NCI-H128 (cell line): ENCODE results near the gene SBF1.

Experiments used
- DNase-seq: peaks from one replicate; lab custom pipeline; 2025; ENCODE audit not compliant: unreplicated experiment; lab: John Stamatoyannopoulos, UW

SBF1 gene

DNA sequence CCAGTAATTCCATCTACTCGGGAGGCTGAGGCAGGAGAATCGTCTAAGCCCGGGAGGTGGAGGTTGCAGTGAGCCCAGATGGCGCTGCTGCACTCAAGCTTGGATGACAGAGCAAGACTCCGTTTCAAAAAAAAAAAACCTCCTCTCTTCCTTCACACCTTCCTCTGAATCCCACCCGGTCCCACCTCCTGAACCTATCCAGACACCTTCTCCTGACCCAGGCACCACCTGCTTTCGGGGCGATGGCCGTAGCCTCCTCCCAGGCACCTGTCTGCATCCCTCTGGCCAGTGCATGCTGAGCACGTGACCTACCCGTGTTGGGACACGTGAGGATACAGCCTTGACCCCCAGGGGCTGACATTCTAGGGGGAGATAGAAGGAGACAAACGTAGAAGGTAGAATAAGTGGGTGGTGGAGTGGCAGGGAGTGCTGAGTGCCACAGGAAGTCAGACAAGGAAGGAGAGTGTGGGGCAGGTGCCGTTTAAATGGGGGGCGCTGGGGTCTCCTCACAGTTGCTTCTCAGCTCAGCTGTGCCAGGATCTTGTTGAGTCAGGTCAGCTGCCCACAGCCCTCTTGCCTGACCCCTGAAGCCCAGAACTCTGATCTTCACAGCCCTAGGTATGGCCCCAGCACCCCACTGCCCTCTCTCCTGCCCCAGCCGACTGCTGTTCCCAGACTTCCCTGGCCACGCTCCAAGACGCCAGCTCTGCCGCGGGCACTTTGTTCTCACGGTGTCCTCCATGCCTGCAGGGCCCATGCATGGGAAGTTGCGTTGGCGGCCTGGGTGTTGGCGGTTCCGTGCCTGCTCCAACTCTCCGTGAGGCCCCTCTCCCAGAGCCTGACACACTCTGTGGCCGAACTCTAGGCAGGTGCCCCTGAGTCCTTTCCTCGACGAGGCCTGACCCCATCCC is 10.6 kb upstream of the SBF1 start:
- DNase-seq: no peak

DNA sequence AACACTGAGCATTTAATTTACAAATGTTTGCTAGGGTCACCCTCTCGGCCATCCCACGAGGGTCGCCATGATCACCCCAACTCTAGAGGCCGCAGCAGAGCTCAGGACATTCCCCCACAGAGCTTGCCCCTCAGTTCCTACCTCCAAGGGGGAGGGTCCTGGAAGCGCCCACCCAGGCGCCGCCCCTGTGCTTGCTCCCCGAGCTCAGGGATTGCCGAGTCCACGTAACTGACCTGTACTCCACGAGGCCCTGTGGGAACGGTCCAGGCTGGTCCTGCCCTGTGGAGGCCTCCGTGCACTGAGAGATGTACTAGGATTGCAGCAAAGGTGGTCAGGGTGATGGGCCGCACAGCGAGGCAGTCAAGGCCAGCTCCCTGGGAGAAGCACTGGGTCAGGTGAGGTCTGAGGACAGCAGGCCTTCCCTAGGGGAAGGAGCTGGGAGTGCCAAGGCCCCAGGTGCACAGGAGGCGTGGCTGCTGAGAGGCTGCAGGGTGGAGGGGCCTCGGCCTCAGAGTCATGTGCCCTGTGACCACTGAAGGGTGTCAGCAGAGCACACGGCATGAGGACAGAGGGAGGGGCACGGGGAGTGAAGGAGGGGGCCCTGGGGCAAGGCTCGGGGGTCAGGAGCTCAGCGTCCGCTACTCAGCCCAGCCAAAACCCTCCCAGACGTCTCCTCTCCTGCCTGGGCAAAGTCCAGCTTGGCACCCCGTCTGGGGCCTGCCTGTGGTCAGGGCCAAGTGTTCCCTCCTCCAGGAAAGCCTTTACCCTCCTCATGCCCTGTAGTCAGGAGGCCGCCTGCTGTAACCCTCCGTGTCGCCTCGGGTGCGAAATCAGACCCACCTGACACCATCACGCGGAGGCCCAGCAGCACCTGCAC is 9.4 kb upstream of the SBF1 start:
- no peak for DNase-seq

- no peak for DNase-seq
These were observed 8.7 kb upstream of the SBF1 start for GRCh38 chr22:50483556-50483955.

DNA sequence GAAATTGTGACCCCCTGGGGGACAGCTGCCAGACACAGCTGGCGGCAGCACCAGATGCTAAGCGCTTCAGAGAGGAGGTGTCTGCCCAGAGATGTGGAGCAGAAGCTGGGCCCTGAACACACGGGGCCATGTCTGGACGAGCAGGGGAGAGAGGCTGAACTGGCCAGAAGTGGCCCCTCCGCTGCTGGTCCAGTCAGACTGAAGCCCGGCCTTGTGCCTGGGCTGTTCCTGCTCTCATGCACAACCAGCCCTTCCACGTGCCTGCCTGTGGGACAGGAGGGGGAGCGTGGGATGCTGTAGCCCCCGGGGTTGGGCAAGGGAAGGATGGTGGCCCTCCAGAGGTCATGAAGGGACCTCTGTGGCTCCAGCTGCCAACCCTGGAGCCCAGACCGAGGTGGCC is 8.3 kb upstream of the SBF1 start:
- DNase-seq: no peak

- no peak for DNase-seq
These were observed 7.6 kb upstream of the SBF1 start for GRCh38 chr22:50482107-50483074.

- DNase-seq: no peak
These were observed 6.7 kb upstream of the SBF1 start, which contains the start of gene ADM2 for GRCh38 chr22:50481440-50482106. ADM2 (plus strand) TSS chr22:50481543; CDS start chr22:50481848, 305 bp downstream.

GRCh38 chr22:50481045-50481439 is 6.2 kb upstream of the SBF1 start:
- no peak for DNase-seq

DNA sequence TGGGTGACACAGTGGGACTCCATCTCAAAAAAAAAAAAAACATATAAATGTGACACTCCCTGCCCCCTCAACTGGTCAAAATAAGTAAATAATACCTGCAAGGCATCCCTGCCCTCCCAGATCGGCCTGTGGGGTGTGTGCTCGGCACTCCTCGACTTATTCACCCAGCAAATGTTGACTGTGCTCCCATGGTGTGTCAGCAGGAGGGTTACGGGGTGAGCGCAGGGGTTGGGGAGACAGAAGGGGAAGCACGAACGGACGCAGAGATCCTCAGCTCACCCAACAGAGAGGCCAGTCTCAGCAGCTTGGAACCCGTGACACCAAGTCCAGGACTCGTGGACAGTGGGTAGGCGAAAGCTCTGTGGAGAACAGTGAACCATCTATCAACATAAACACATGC is 4.9 kb upstream of the SBF1 start:
- DNase-seq: no peak

DNA sequence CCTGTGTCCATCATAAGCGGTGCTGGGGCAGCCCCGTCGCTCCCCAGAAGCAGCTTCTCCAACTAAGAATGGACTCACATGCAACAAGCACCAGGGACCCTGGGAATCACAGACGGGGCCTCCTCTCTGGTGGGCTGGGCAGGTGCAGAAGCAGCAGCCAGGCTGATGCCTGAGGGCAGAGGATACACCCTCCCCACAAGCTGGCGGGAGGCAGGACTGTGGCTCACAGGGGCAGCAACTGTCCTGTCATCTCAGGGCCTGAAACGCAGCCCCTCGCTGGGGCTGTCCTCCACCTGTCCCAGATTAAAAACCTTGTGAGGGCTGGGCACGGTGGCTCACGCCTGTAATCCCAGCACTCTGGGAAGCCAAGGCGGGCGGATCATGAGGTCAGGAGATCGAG is 3.1 kb upstream of the SBF1 start:
- no peak for DNase-seq

GRCh38 chr22:50476868-50477267 is 2.0 kb upstream of the SBF1 start:
- no peak for DNase-seq

DNA sequence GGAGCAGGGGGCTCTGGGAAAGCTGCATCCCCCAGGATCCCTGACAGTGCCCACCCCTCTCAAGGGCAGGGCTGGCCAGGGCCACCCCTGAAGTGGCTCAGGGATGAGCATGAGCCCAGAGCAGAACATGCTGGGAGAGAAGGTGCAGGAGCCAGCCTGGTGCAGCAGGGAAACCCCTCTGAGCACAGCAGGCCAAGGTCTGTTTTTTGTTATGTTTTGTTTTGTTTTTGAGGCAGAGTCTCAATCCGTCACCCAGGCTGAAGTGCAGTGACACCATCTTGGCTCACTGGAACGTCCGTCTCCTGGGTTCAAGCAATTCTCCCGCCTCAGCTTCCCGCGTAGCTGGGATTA is 792 bp upstream of the SBF1 start:
- no peak for DNase-seq

DNA sequence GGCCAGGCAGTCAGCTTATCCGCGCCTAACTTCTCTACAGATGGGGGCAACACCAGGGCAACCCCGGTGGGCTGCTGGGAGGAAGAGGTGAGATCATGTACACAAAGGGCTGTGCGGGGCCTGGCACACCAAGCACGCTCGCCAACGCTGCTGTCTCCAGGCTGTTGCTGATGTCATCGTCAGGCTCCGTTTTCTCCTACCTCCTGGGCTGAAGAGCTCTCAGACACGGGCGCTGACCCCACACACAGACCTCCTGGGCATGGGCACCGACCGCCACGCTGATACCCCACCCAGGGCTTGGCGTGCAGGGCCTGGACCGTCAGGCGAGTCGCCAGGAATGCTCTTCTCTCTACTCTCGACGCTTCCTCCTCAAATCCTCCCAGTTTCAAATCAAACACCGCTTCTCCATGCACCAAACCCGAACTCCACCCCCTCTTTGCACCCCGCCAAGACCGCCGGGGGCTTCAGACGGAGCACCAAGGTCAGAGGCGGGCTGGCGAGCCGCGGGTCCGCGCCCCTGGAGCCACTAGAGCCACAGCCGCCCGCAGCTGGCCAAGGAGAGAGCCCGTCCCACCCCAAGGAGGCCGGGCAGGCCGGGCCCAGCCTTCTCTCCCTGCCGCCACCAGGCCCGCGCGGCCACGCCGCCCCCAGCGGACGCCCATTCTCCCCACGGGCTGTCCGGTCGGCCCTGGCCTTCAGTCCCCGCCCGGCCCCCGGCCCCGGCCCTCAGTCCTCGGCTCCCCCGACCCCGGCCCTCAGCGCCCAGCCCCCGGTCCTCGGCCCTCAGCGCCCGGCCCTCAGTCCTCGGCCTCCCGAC is 772 bp downstream of the SBF1 start:
- no peak for DNase-seq

DNA sequence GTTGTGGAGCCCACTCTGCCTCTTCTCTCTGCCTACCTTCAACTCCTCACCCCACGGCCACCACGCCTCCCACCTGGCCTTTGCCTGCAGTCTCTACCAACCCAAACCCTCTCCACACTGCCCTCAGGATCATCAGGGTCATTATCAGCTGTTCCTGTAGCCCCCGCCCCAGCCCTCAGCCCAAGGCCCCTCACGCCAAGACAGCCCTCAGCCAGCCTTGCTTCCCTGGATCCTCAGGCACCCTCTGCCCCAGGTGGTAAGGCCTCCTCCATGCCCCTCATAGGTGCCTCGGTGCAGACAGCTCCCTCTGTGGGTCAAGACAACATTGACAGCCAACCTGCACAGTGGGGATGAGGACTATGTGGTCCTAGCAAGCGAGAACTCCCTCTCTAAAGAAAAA is 1.7 kb downstream of the SBF1 start:
- DNase-seq: no peak

DNA sequence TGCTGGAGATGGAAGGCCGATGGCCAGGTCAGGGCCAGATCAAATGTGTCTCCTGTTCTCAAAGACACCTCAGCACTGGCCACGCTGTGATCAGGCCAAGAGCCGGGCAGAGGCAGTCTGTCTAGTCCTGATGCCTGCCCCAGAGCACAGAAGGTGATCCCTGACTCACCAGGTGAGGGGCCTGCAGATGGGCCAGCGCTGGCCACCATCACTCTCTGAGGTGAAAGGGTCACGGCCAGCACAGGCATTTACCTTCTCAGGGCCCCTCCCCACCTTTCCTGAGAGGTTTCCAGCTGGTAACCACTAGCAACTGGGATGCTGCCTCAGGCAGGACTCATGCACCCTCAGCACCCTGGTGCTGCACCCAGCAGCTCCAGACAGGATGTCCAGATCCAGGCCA is 2.9 kb downstream of the SBF1 start:
- DNase-seq: no peak

DNA sequence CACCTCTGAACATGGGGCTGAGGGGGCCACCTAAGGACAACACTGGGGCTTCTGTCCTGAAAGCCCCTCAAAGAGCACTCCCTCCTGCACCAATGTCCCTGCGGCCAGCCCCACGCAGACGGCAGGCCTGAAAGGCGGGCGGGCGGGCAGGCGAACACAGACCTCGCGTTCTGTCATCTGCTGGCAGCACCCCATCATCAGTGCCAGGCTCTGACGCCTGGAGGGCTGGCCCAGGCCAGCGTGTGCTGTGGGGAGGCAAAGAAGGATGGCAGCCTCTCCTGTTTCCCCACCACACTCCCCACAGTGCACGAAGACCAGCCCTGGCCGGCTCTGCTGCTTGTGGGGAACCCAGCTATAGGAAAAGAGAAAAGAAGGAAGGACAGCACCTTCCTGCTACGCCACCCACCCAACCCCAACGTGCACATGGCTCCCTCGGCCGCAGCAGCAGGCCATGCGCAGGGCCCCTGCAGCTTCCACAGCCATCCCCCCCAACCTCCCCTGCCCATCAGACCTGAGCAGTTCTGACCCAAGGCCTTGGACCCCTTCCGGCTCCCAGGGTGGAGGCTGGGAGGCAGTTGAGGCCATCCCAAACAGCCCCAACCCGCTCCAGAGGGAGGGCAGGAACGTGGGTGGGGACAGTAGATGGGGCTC is 3.5 kb downstream of the SBF1 start:
- no peak for DNase-seq

- DNase-seq: no peak
These were observed 4.3 kb downstream of the SBF1 start for GRCh38 chr22:50470491-50470890.

DNA sequence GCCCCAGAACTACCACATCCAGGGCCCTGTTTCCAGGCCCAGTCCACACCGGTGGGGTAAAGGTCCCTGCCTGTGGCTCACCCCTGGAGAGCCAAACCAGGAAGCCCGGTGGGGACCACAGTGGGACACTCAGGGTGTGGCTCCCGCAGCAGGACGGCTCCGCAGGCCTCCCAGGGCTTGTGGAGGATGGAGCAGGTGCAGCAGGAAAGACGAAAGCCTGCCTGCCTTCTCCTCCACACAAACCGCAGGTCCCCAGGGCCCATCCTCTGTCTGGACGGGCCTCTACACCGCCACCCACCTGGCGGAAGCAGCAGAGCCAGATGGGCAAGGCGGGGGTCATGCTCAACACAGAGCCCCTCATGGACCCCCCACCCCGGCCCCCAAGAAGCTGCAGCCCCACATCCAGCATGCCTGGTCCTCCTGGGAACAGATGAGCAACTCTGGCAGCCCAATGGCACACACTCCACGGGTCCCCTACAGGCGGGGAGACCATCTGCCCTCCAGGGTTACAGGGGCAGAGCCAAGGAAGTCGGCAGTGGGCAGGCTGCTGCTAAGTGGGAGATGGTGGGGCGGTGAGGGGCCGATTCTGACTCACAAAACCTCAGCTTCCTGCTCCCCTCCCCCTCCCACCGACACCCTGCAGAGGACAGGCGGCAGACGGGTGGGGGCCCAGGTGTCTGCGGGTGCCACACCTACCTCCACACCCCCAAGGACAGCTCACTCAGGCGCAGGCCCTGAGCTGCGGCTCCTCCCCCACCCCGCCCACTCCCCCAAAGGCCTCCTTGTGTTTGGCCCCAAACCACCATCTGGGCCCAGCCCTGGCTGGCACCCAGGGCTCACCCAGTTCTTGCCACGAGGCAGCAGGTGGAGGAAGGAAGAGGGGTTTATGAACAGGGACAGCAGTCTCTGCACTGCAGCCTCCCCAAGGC is 5.2 kb downstream of the SBF1 start:
- DNase-seq: no peak

DNA sequence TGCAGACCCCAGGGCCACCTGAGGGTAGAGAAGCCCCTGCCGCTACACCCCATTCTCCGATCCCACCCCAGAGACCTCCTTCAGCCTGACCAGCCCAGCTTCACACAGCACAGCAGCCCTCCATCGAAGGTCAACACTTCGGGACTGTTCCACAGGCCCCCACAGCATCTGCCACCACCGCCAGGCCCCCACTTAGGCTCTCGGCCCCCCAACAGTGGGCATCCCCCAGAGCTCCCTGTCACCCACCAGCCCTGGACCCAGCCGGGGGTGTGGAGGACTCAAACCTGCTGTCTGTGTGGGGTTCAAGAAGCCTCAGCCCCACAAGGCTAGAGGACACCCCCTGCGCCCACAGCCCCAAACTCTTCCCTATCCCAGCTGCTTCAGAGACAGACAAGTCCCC is 6.2 kb downstream of the SBF1 start:
- DNase-seq: no peak
